Neural cell (in vitro differentiated cells): ENCODE measurements around the gene CASP6.

Source experiments
- CTCF ChIP-seq: fragments of 450-650 bp; IDR thresholded peaks from 2 replicates; pipeline ENCODE4 v1.5.1; 2014; ENCODE audit warnings: antibody characterized with exemption, mild to moderate bottlenecking, moderate library complexity; ENCODE audit not compliant: poor library complexity, severe bottlenecking
- EP300 ChIP-seq: fragments of 450-650 bp; conservative IDR thresholded peaks from 2 replicates; pipeline ENCODE4 v1.6.1; 2014; ENCODE audit warnings: antibody characterized with exemption, mild to moderate bottlenecking, moderate library complexity; ENCODE audit not compliant: poor library complexity, severe bottlenecking
- EZH2 ChIP-seq: fragments of 200-600, 300-800 bp; shearing (Covaris generic), sonication (generic); IDR thresholded peaks from 2 replicates; pipeline ENCODE4 v1.6.1; 2014; ENCODE audit warnings: antibody characterized with exemption, low read length, borderline replicate concordance, mild to moderate bottlenecking; ENCODE audit not compliant: insufficient read depth, poor library complexity, severe bottlenecking
- MXI1 ChIP-seq: fragments of 450-650 bp; conservative IDR thresholded peaks from 2 replicates; pipeline ENCODE4 v1.6.1; 2014; ENCODE audit warnings: antibody characterized with exemption, mild to moderate bottlenecking; ENCODE audit not compliant: poor library complexity, severe bottlenecking
- POLR2AphosphoS5 ChIP-seq: IDR thresholded peaks from 2 replicates; pipeline ENCODE4 v1.6.1; 2012
- RAD21 ChIP-seq: fragments of 450-650 bp; conservative IDR thresholded peaks from 2 replicates; pipeline ENCODE4 v1.6.1; 2014; ENCODE audit warnings: antibody characterized with exemption, mild to moderate bottlenecking, moderate library complexity
- REST ChIP-seq: IDR thresholded peaks from 2 replicates; pipeline ENCODE4 v1.6.1; 2012; ENCODE audit warnings: borderline replicate concordance
- SMC3 ChIP-seq: fragments of 450-650 bp; conservative IDR thresholded peaks from 2 replicates; pipeline ENCODE4 v1.6.1; 2014; ENCODE audit warnings: antibody characterized with exemption, mild to moderate bottlenecking, moderate library complexity; ENCODE audit not compliant: poor library complexity
- TAF1 ChIP-seq: IDR thresholded peaks from 2 replicates; pipeline ENCODE4 v1.6.1; 2012; ENCODE audit warnings: low read depth

DNA sequence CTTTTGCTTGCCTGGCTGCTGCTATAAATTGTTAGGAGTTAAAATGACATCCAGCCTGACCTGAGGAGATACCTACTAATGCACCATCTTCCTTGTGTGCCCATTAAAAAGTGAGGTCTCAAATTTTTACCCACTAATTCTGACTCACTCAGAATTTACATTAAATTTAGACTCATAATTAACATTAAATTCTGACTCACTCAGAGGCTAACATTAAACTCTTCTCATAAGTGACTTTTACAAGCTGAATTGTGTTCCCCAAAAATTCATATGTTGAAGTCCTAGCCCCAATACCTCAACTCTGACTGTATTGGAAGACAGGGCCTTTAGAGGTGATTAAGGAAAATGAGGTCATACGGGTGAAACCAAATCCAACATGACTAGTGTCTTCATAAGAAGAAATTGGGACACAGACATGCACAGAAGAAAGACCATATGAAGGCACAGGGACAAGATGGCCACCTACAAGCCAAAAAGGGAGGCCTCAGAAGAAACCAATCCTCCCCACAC is 11.8 kb downstream of the CASP6 start:
- TF ChIP-seq RAD21 (no peak), TAF1 (no peak), CTCF (no peak), EZH2 (no peak), REST (no peak), EP300 (no peak), POLR2AphosphoS5 (no peak), SMC3 (no peak), MXI1 (no peak)
